NCI-H2227 treated with DMSO at 0.1 percent for 48 hours (cell line): ENCODE data around the gene KCNK10.

ENCODE experiments used
- DNase-seq: peaks from one replicate; lab custom pipeline; 2025; lab: John Stamatoyannopoulos, UW

Gene KCNK10

GRCh38 chr14:88181072-88181471, 142.0 kb downstream of the KCNK10 start:
- no peak for DNase-seq

- no peak for DNase-seq
These were observed 143.4 kb downstream of the KCNK10 start for GRCh38 chr14:88179716-88180115.

- no peak for DNase-seq
These were observed 152.7 kb downstream of the KCNK10 start for GRCh38 chr14:88170333-88170732.

GRCh38 chr14:88168498-88169165, 154.4 kb downstream of the KCNK10 start:
- no peak for DNase-seq

- no peak for DNase-seq
These were observed 155.0 kb downstream of the KCNK10 start for GRCh38 chr14:88168025-88168424.

GRCh38 chr14:88166616-88167015, 156.5 kb downstream of the KCNK10 start:
- DNase-seq = no peak

GRCh38 chr14:88164906-88165534, 158.0 kb downstream of the KCNK10 start:
- no peak for DNase-seq

- DNase-seq = no peak
These were observed 159.3 kb downstream of the KCNK10 start for GRCh38 chr14:88163731-88164255.

- DNase-seq = no peak
These were observed 166.9 kb downstream of the KCNK10 start for GRCh38 chr14:88156127-88156526.

- DNase-seq = no peak
These were observed 168.1 kb downstream of the KCNK10 start for GRCh38 chr14:88154926-88155325.

- no peak for DNase-seq
These were observed 168.7 kb downstream of the KCNK10 start for GRCh38 chr14:88154321-88154720.

- DNase-seq = no peak
These were observed 176.0 kb downstream of the KCNK10 start for GRCh38 chr14:88146881-88147649.

GRCh38 chr14:88143810-88144209, 179.3 kb downstream of the KCNK10 start:
- DNase-seq = no peak

GRCh38 chr14:88142997-88143396, 180.1 kb downstream of the KCNK10 start:
- no peak for DNase-seq

GRCh38 chr14:88140874-88141273, 182.2 kb downstream of the KCNK10 start:
- no peak for DNase-seq

GRCh38 chr14:88137327-88137726, 185.7 kb downstream of the KCNK10 start:
- DNase-seq = no peak
